AG04450 (cell line): ENCODE measurements around the gene MAP2. TPM values are rescaled to one million over a fixed set of nuclear protein-coding genes. Genes with fewer than 3 reads are reported as not detected.

Experiments used
- CTCF ChIA-PET: fragments of 300-600, 350-600 bp; formaldehyde crosslinking; extraction: SDS; loops from one replicate; lab custom pipeline; 2022; ENCODE audit warnings: antibody characterized with exemption, inconsistent platforms; lab: Charles Lee
- POLR2A ChIA-PET: fragments of 350-600 bp; formaldehyde crosslinking; extraction: SDS; loops from one replicate; lab custom pipeline; 2021; ENCODE audit warnings: antibody characterized with exemption, inconsistent platforms; lab: Yijun Ruan, JAX
- DNase-seq: peaks from one replicate; pipeline ENCODE4 v3.0.0-alpha.2; 2011; ENCODE audit warnings: low read depth, low spot score
- H3K27ac ChIP-seq: one replicate; pipeline ENCODE4 v1.5.1; 2012; ENCODE audit warnings: low read depth, low read length, control low read depth
- H3K27me3 ChIP-seq: one replicate; pipeline ENCODE4 v1.6.0; 2012; ENCODE audit warnings: low read length; ENCODE audit not compliant: control insufficient read depth, insufficient read depth
- H3K4me3 ChIP-seq: 2 replicates; pipeline ENCODE4 v1.5.1; 2011; ENCODE audit warnings: mild to moderate bottlenecking, low read depth, low read length, control low read depth
- H3K9me3 ChIP-seq: 2 replicates; pipeline ENCODE4 v1.5.1; 2012; ENCODE audit warnings: low read length; ENCODE audit not compliant: control insufficient read depth, insufficient read depth
- polyA plus RNA-seq: library from polyadenylated mRNA; depleted of rRNA; stranded (reverse); fragments of >200 nt; gene quantifications from 2 replicates; pipeline ENCODE4 v1.2.3, GENCODE V29; 2011
- TF ChIP-seq, protein P1 (sequence below): IDR thresholded peaks from 2 replicates; pipeline ENCODE4 v1.5.1; 2011; ENCODE audit warnings: low read depth, low read length, control low read depth, inconsistent platforms

The MAP2 gene
- polyA plus RNA-seq, 1 experiment = 0.69 TPM

DNA sequence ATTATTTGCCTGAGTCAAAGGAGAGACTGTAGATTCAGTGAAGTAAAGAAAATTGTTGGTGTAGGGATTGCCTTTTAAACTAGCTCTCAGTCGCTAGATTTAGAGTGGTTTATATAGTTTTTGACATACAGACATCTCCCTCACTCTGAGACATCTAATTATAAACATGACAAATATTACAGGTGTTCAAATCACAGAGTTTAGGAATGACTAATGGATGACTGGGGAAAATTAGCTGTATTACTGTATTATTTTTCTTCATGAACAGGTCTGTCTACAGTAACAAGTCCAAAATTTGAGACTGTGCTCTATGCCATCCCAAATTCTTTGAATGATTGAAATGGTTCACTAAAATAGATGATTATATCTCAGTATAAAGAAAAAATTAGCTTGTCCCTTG lies 40.0 kb downstream of the MAP2 start:
- Histone ChIP-seq H3K9me3 (no peaks in the 10 kb centered on the region), H3K27ac (no peak overlapping the region), H3K4me3 (no peak overlapping the region), H3K27me3 (no peaks in the 10 kb centered on the region)
- CTCF ChIA-PET = interaction anchor here (0.6 to 1.7 kb wide), 4 partner anchors 40 to 129 kb away, joined by 3 to 4 read pairs (median 4); partner anchors contain the start of gene MAP2
- TF ChIP-seq, protein P1, sequence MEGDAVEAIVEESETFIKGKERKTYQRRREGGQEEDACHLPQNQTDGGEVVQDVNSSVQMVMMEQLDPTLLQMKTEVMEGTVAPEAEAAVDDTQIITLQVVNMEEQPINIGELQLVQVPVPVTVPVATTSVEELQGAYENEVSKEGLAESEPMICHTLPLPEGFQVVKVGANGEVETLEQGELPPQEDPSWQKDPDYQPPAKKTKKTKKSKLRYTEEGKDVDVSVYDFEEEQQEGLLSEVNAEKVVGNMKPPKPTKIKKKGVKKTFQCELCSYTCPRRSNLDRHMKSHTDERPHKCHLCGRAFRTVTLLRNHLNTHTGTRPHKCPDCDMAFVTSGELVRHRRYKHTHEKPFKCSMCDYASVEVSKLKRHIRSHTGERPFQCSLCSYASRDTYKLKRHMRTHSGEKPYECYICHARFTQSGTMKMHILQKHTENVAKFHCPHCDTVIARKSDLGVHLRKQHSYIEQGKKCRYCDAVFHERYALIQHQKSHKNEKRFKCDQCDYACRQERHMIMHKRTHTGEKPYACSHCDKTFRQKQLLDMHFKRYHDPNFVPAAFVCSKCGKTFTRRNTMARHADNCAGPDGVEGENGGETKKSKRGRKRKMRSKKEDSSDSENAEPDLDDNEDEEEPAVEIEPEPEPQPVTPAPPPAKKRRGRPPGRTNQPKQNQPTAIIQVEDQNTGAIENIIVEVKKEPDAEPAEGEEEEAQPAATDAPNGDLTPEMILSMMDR = no peak
- DNase-seq = no peak
- POLR2A ChIA-PET = no interaction called here

DNA sequence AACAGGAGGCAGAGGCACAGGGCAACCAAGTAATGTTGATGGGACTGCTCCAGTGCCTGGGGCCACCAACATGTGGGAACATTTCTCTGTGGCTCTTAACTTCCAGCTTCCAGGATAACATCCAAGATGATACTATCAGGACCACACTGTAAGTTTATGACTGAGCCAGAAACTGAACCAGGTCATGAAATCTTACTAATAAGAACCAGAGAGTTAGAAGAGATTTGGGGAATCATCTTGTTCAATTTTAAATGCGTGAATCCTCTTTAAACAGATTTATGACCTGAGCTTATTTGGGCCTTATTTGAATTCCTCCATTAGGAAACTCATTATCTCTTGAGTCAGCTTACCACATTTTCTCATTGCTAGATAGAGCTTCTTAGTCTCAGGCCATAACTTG lies 45.0 kb downstream of the MAP2 start:
- TF ChIP-seq, protein P1 = no peak
- no peak for DNase-seq
- CTCF ChIA-PET = no interaction called here
- Histone ChIP-seq H3K27ac (no peak overlapping the region), H3K9me3 (no peaks in the 10 kb centered on the region), H3K4me3 (no peak overlapping the region), H3K27me3 (no peaks in the 10 kb centered on the region)
- POLR2A ChIA-PET = no interaction called here

DNA sequence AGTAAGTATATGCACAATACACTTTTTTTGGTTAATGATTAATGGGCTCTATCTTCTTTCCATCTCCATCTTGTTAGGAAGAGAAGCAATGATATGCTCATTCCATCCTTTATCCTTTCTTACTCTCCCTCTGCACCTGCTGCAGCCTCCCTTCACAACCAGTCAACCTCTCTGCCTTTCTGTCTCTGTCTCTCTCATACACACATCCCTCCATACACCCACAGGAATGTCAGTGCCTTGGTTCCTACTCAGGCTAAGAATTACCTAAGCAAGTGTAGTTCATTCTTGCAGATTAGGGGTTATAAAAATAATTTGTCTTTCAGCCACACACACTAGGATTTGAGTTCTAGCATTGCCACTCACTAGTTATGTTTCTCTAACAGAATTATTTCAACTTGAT lies 45.6 kb downstream of the MAP2 start:
- TF ChIP-seq, protein P1 = no peak
- no peaks in the 10 kb centered on the region for H3K27me3 ChIP-seq
- H3K27ac ChIP-seq = no peak overlapping the region
- H3K4me3 ChIP-seq = no peak overlapping the region
- DNase-seq = no peak
- CTCF ChIA-PET = no interaction called here
- H3K9me3 ChIP-seq = no peaks in the 10 kb centered on the region
- POLR2A ChIA-PET = no interaction called here

DNA sequence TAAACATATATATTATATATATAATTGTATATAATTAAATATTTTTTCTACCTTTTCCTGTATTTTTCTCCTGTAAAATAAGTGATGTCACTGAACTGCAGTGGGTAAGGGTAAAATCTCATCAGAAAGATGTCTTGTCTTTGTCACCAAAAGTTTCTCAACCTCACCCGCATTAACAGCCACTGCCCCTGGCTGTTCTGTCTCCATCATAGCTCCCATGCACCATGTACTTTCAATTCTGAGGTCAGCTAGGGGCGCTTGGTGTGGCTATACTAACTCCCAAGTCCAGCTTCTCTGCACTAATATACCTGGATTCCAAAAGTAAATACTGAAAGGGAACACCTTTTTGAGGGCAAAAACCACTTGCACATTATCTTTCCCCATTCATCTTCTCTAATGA lies 46.6 kb downstream of the MAP2 start:
- CTCF ChIA-PET = no interaction called here
- TF ChIP-seq, protein P1 = no peak

DNA sequence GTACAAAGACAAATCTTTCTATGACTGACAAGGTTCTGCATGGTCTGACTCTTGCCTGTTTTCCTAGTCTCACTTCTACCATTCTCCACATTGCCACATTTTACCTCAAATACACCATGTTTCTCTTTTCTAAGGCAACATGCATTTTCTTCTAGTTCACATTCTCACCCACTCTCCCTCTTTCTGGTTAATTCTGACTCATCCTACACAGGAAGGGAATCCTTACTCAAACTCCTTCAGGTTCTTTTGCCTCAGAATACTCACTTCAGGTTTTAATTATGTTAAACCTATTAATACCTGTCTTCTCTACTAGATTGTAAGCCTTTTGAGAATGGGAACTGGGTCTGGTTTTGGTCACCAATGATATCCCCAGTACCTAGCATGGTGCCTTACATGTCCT lies 47.2 kb downstream of the MAP2 start:
- ChIA-PET CTCF (no interaction called here), POLR2A (no interaction called here)
- no peaks in the 10 kb centered on the region for H3K9me3 ChIP-seq
- no peak overlapping the region for H3K27ac ChIP-seq
- TF ChIP-seq, protein P1 = no peak
- H3K4me3 ChIP-seq = no peak overlapping the region
- H3K27me3 ChIP-seq = no peaks in the 10 kb centered on the region
- peak; percentile 8 for DNase-seq

More for the DNA sequence above, 46.6 kb downstream of the MAP2 start:
- H3K27me3 ChIP-seq = no peaks in the 10 kb centered on the region
- no peak overlapping the region for H3K27ac ChIP-seq
- POLR2A ChIA-PET = no interaction called here
- H3K4me3 ChIP-seq = no peak overlapping the region
- no peaks in the 10 kb centered on the region for H3K9me3 ChIP-seq
- no peak for DNase-seq
